NCI-H526 treated with DMSO at 0.1 percent for 48 hours (cell line): ENCODE data around the gene ADIPOR2.

Source experiments
- DNase-seq: peaks from one replicate; lab custom pipeline; 2025; lab: John Stamatoyannopoulos, UW

ADIPOR2 gene

GRCh38 chr12:1830981-1831963 is 140.4 kb downstream of the ADIPOR2 start:
- DNase-seq, result no peak

- no peak for DNase-seq
These were observed 142.1 kb downstream of the ADIPOR2 start for GRCh38 chr12:1832801-1833595.

GRCh38 chr12:1833596-1834028 is 142.7 kb downstream of the ADIPOR2 start:
- no peak for DNase-seq

DNA sequence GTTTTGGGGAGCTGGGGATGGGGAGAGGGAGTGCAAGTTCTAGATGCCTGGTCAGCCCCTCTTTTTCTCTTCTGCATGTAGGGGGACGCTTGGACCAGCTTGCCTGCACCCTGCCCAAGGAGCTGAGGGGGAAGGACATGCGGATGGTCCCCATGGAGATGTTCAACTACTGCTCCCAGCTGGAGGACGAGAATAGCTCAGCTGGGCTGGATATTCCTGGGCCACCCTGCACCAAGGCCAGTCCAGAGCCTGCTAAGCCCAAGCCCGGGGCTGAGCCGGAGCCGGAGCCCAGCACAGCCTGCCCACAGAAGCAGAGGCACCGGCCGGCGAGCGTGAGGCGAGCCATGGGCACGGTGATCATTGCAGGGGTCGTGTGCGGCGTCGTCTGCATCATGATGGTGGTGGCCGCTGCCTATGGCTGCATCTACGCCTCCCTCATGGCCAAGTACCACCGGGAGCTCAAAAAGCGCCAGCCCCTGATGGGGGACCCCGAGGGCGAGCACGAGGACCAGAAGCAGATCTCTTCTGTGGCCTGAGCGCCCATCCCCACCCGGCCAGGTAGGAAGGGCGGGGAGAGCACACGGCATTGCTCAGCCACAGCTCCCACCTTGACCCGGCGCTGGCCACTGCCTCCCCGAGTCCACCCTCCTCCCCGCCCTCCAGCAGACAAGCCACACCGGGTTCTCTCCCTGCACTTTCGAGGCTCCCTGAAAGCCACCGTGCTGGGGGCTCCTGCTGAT is 143.5 kb downstream of the ADIPOR2 start:
- DNase-seq, result no peak

- DNase-seq, result no peak
These were observed 144.6 kb downstream of the ADIPOR2 start for GRCh38 chr12:1835211-1836131.

DNA sequence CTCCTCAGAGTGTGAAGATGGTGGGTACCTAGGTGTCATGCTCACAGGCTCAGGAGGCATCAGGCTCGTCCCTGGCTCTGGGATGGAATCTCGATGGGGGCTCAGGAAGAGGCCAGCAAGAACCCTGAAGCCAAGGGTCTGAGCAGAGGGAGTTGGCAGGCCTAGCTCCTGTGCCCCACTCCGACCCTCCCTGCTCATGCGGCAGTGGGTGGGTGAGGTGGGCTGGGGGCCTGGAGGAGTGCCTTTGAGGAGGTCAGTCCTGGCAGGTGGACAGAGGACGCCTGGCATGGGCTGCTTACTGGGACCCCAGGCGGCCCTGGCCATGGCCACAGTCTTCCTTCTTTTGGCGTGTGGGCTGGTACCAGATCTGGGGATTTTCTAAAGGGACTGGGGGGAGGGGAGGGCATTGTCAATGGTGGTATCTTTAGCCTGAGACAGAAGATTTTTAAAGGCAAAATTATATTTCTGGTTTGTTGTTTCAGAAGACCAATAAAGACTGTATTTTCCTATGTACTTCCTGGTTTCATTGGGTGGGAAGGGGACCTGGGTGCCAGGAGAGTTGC is 145.5 kb downstream of the ADIPOR2 start:
- no peak for DNase-seq

DNA sequence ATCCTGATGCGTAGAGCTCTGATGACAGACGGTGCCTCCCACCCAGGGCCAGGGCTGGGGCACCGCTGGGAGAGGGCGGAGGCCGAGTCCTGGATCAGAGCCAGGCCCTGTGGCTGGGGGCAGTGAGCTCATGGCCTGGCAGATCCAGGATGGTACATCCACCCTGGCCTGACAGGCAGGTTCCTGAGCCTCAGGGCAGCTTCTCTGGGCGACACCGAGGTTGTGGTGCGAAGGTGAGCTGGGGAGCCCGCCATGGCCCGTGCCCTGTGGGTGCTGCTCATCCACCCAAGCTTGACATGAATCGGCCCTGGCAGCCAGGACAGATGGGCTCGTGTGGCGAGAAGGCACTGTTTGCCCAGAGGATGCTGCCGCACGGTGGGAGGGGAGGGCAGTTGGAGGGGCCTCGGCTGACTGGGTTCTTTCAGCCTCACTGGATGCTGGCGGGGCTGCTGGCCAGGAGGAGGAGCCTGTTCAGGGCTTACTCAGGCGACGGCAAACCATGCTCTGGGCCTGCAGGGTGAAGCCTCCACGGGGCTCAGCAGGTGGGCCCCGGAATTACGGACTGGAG is 146.1 kb downstream of the ADIPOR2 start:
- no peak for DNase-seq

DNA sequence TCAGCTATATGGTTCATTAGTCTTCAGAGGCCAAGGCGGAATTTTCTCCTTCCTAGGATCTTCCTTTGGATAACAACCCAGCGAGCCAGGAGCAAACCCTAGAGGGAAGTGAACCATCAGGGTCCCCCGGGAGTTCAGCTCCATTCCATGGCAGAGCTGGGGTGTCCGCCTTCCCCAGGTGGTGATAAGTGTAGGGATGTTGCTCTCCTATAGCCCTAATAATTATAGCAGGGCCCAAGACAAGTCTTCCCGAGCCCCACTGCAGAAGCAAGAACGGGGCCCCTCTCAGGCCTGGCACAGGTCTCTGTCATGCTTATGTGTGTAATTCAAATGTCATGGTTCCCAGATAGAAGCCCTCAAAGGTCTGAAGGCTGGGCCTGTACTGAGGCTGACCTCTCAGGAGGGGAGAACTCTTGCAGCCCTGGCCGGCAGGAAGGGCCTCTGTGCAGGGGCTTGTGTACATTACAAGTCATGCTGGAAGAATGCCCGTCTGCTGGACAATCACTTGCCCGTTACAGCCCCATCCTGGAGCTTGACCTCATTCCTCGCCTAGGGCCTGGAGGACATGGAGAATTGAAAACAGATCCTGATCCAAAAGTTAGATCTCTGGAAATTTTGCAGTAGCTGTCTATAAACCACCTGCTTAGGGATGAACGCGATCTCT is 146.8 kb downstream of the ADIPOR2 start:
- no peak for DNase-seq
